C4-2B (cell line): ENCODE results near the gene CSNK2A1.

Experiments
- ZFX ChIP-seq: fragments of 450-650 bp; IDR thresholded peaks from 2 replicates; pipeline ENCODE4 v1.6.1; 2017
- TF ChIP-seq, protein P1 (sequence below): fragments of 450-650 bp; conservative IDR thresholded peaks from 2 replicates; pipeline ENCODE4 v1.5.1; 2017; ENCODE audit warnings: mild to moderate bottlenecking

DNA sequence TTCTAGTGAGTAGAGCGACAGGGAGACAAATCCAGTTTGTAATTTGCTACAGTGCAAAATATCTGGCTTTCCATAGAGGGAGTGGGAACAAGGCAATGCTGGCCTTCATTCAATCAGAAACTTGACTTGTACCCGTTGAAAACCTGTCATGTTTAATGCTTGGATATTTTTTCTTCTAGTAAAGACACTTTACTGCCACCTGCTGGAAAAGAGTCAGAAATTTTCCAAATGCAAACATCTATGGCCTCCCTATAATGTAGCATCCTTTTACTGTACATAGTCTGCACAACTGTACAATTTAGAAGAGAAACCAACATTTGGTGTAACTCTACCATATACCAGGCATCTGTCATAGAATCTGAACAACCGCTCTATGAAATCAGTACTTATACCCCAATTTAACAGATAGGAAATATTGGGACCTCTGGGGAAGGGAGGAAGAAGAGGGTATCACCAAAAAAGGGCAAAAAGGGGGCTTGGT lies 64.6 kb downstream of the CSNK2A1 start:
- TF ChIP-seq, protein P1, sequence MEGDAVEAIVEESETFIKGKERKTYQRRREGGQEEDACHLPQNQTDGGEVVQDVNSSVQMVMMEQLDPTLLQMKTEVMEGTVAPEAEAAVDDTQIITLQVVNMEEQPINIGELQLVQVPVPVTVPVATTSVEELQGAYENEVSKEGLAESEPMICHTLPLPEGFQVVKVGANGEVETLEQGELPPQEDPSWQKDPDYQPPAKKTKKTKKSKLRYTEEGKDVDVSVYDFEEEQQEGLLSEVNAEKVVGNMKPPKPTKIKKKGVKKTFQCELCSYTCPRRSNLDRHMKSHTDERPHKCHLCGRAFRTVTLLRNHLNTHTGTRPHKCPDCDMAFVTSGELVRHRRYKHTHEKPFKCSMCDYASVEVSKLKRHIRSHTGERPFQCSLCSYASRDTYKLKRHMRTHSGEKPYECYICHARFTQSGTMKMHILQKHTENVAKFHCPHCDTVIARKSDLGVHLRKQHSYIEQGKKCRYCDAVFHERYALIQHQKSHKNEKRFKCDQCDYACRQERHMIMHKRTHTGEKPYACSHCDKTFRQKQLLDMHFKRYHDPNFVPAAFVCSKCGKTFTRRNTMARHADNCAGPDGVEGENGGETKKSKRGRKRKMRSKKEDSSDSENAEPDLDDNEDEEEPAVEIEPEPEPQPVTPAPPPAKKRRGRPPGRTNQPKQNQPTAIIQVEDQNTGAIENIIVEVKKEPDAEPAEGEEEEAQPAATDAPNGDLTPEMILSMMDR = peak; percentile 76
- no peak for TF ChIP-seq ZFX
